Choroid plexus epithelial cell (primary cell): ENCODE results near the gene ZNF492.

Source experiments
- DNase-seq: peaks from one replicate; pipeline ENCODE4 v3.0.0-alpha.2; 2010; ENCODE audit warnings: low read depth
- H3K4me3 ChIP-seq: 2 replicates; pipeline ENCODE4 v1.5.1; 2011; ENCODE audit warnings: low read depth, mild to moderate bottlenecking, control low read depth, low read length, moderate library complexity
- TF ChIP-seq, protein P1 (sequence below): conservative IDR thresholded peaks from 2 replicates; pipeline ENCODE4 v1.5.1; 2011; ENCODE audit warnings: low read depth, mild to moderate bottlenecking, control low read depth, inconsistent platforms, low read length, moderate library complexity

ZNF492 gene

DNA sequence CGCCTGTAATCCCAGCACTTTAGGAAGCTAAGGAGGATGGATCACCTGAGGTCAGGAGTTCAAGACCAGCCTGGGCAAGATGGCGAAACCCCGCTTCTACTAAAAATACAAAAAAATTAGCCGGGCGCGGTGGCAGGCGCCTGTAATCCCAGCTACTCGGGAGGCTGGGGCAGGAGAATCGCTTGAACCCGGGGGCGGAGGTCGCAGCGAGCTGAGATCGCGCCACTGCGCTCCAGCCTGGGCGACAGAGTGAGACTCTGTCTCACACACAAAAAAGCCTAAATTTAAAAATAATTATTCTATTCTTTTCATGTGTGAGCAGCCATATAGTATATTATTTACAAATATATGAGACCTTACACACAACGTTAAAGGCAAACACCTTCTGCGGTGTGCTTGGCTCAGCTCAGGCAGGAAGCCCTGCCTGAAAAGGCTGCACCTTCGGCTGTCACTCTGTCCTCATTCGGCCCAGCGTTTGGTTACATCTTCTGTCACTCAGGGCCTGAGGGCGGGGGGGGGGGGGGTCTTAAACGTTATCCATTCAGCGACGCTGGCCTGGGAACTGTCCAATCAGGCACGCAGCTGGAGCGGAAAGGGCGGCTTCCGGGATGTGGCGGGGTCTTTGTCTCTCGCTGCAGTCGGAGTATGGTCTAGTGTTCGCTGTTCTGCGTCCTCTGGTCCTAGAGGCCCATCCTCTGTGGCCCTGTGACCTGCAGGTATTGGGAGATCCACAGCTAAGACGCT, at the start of gene ZNF492:
TSS of gene ZNF492 (plus strand) at position 619 of the 744 bp plus-strand sequence. CDS start 19,076 bp downstream, outside the sequence.
- peak; percentile 93 for DNase-seq
- peak within 1 kb of the TSS; percentile 66 for H3K4me3 ChIP-seq

DNA sequence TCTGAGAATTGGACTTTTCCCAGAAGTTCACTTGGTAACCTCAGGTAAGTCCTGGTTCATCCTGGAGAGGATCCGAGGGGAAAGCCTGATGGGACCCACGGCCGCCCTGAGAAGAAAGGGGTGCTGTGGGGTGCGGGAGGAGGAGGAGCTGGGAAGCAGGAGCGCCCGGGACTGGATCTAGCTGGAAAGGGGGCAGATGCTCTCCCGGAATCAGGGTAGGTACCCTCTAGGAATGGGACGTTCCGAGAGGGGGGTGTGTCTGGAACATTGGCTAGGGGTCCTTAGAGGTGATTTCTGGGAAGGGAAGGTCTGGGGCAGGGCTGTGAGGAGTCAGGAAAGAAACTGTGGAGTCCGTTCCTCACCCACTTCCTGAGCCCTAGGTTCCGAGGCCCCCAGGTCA, 38.7 kb upstream of the ZNF492 start:
- H3K4me3 ChIP-seq = no peak overlapping the region
- DNase-seq = no peak
- TF ChIP-seq, protein P1, sequence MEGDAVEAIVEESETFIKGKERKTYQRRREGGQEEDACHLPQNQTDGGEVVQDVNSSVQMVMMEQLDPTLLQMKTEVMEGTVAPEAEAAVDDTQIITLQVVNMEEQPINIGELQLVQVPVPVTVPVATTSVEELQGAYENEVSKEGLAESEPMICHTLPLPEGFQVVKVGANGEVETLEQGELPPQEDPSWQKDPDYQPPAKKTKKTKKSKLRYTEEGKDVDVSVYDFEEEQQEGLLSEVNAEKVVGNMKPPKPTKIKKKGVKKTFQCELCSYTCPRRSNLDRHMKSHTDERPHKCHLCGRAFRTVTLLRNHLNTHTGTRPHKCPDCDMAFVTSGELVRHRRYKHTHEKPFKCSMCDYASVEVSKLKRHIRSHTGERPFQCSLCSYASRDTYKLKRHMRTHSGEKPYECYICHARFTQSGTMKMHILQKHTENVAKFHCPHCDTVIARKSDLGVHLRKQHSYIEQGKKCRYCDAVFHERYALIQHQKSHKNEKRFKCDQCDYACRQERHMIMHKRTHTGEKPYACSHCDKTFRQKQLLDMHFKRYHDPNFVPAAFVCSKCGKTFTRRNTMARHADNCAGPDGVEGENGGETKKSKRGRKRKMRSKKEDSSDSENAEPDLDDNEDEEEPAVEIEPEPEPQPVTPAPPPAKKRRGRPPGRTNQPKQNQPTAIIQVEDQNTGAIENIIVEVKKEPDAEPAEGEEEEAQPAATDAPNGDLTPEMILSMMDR = no peak

DNA sequence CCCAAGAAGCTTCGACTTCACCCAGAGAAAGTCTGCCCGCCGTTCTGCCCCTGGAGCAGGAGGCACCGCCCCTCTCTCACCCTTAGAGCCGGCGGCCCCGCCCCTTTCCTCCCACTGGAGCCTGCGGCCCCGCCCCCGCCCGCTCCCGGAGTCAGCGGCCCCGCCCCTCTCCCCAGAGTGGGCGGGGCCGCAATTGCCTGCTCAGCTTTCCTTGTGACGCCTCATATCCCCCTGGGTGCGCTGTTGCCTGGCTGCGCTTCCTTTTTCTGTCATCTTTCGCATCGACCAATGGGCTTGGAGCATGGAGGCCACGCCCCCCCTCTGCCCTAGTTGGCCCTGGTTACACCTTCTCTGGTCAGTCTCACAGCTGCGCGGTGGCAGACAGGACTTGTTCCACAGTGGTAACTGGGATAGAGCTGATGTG, 38.2 kb upstream of the ZNF492 start:
- DNase-seq = no peak
- no peak overlapping the region for H3K4me3 ChIP-seq
- TF ChIP-seq, protein P1 = no peak

DNA sequence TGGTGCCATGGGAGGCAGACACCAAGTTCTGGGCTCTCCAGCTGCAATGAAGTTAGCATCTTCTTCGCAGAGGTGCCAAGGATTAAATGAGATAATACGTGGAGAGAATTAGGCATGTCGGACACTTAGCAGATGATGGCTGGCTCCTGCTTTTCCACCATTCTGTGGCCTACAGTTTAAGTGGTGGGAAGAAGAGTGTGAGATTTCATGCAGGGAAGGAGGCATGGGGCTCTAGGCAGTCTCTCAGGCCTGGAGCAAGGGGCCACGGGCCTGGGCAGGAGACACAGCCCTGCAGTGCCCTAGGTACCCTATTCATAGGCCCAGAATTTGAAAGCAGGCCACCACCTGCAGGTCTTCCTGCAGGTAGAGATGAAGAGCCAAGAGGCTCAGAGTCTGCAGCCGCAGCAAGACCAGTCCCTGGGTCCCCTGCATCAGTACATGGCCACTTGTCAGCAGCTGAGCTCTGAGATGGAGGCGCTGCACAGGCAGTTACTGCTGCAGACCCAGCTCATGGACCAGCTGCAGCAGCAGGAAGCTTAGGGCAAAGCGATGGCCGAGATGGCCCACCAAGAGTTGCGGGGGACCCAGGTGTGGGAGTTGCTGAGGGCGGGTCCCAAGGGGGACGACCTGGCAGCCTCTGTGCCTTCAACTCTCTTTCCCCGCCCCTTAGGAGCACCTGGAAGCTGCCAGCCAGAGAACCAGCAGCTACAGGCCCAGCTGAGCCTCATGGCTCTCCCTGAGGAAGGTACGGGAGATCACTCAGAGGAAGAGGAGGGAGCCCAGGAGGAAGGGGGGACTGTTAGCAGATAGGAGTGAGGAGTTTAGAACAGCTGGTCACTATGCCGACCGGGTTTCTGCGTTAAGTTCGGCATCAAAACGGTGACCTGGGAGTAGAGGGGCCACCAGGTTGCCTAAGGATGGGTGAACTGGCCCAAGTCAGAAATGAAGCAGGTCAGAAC, 33.2 kb upstream of the ZNF492 start:
- no peak for DNase-seq
- no peak overlapping the region for H3K4me3 ChIP-seq
- TF ChIP-seq, protein P1 = no peak

DNA sequence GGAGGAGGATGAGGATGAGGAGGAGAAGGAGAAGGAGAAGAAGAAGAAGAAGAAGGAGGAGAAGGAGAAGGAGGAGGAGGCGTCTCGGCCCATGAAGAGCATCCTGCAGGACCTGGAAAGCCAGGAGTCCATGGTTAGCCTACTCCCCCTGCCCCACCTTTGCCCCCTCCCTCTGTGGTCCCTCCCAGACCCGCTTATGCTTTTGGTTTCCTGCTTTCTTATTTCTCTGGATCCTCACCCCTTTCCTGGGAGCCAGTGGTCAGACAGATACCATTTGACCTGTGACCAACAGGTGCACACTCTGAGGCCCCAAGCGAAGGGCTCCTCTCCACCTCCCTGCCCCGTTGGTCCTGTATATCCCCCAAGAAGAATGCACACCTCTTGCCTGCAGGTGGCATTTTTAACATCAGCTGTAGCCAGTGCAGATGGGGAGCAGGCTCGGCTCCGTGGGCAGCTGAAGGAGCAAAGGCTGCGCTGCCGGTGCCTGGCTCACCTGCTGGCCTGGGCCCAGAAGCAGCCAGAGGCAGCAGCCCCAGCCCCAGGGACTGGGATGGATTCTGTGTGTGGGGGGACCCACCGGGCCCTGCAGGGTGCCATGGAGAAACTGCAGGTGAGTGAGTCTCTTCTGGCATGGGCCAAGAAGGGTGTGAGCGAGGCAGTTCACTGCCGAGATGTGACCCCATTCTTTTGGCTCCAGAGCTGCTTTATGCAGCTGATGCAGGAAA, 32.1 kb upstream of the ZNF492 start:
- DNase-seq = no peak
- TF ChIP-seq, protein P1 = no peak
- H3K4me3 ChIP-seq = no peak overlapping the region

DNA sequence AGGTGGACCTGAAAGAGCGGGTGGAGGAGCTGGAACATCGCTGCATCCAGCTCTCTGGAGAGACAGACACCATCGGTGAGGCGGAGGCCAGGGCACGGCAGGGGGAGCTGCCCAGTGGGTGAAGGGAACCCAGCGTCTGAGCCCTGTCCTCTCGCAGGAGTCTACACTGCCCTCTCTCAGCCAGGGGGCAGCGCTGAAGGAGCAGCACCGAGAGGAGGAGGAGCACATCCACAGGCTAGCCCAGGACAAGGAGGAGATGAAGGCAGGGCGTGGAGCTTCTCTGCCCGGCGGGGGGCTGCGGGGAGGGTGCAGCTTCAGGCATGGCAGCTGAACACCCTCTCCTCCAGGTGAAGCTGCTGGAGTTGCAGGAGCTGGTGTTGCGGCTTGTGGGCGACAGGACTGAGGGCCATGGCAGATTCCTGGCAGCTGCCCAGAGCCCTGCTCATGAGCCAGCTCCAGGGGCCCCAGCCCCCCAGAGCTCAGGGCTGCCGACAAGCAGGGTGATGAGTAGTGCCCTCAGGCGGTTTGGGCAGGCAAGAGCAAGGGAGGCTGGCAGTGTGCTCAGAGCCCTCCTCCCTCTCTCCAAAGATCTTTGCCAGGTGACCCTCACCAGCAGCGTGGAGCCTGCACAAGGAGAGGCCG, 31.4 kb upstream of the ZNF492 start:
- no peak for DNase-seq
- TF ChIP-seq, protein P1 = no peak
- H3K4me3 ChIP-seq = no peak overlapping the region
